Left cardiac atrium (tissue), 4 donors: ENCODE results near the gene FRAS1. TPM values are rescaled to one million over a fixed set of nuclear protein-coding genes. Genes with fewer than 3 reads are reported as not detected.
"Not testable (repeated sequence)": the region's sequence is repeated elsewhere in the genome, so short reads cannot be mapped to it uniquely, and the experiment has no call there.

Experiments
- ATAC-seq, 2 donors: fragments of 200-7000 bp; cut with Tn5 transposase; one replicate each; pipeline ENCODE4 v1.9.1; 2020; ENCODE audit warnings: mild to moderate bottlenecking in 2 of 2, moderate library complexity in 2 of 2
- DNase-seq: peaks from one replicate; pipeline ENCODE4 v3.0.0-alpha.2; 2020
- intact Hi-C, 2 donors: fragments of 100-400 bp; cut with DNase I; formaldehyde crosslinking; loops; one replicate each; pipeline versions ENCODE4 v1.14.1 to v1.15.1; 2022 to 2023
- total RNA-seq, 2 donors: library from RNA; stranded (reverse); fragmentation: NEBNext Ultra II Directional; extraction: Animal tissue kit (Norgen Biotek cat#: 25700); gene quantifications; one replicate each; pipeline ENCODE4 v1.2.1, GENCODE V29; 2021
- donor health status: DM: no; HTN: yes; CAD: no.
- donor health status: DM: no; HTN: yes; CAD: no; lungs with severe emphysema.
- donor health status: DM: yes; HTN: yes; CAD: no.
- donor health status: Dilated cardiomyopathy.

FRAS1 gene
- total RNA-seq, 2 donors from 2014 or later, result 5.0 to 5.2 TPM

DNA sequence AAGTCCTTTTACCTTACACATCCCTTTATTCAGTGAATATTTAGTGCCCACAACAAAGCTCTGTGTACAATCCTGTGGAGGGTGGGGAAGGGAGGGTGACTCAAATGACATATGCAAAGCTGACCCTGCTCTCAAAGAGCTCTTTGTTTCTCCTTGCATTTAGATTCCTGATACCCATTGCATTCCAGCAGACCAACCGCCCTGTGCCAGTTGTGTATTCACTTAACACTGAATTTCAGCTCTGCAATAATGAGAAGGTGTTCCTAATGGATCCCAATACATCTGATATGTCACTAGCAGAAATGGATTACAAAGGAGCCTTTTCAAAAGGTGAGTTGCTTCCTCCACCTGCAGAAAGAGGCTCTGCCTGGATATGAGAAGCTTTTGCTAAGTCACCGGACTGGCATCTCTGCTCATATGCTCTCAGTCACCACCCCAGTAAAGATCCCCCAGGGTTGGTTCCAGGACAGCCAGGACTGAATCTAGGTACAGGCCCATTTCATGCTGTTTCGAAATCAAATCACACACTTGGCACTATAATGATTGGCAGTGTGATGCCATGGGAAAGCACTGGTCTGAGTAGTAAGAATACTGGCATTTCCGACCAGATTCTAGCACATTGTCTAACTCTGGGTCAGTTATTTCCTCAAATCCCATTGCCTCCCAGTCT is 477.3 kb downstream of the FRAS1 start:
- DNase-seq (no peak), ATAC-seq (no peak)
- intact Hi-C loops, result no loop called here

DNA sequence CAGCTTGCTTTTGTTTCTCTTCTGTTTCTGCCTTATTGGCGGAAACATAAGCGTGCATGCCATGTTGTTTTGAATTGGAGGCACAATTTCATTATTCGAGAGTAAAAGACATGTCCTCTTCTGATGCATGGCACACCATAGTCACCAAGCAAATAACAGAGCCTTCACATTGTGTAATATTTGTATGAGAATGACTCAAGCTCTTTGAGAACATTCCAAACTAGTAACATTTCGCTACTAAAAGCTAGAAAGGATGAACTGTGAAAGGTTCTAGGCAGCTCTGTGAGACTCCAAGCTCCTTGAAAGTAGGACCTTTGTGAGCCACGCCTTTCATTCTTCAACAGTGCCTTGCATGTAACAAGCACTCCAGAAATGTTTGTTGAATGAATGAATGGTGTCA is 485.2 kb downstream of the FRAS1 start:
- DNase-seq (no peak), ATAC-seq (peak in 1 of 2 donors; percentile 31)
- intact Hi-C loops, result no loop called here

GRCh38 chr4:78543424-78544125 is 486.5 kb downstream of the FRAS1 start:
- ATAC-seq, result no peak

DNA sequence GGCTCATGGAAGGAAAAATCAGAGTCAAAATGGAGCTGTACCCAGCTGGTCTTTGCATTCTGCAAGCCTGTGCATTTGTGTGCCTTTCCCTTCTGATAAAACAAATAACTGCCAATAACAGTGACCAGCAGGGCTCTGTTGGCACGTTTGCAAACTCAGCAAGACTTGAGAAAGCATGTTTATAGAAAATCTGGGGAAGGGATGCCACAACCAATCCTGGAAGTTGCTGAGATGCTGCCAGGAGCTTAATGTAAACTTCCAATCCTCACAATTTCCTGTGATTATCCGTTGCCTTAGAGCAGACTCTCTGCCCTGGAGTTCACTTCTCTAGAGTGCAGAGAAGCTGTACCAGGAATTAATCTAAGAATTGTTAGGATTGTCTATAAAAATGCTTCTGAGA is 487.6 kb downstream of the FRAS1 start:
- intact Hi-C loops, result no loop called here
- ATAC-seq (no peak), DNase-seq (no peak)

More at GRCh38 chr4:78543424-78544125, 486.5 kb downstream of the FRAS1 start:
- DNase-seq, result no peak
- intact Hi-C loops, result no loop called here

- ATAC-seq (peak; percentile 53 to 69), DNase-seq (peak; percentile 29)
- intact Hi-C loops, result no loop called here
Observed at GRCh38 chr4:78545275-78546246, 488.4 kb downstream of the FRAS1 start.

- ATAC-seq, intact Hi-C loops, DNase-seq: not testable (repeated sequence)
Observed at GRCh38 chr4:78547899-78548298, 490.8 kb downstream of the FRAS1 start.

- ATAC-seq, DNase-seq, intact Hi-C loops: not testable (repeated sequence)
Observed at GRCh38 chr4:78548889-78549288, 491.8 kb downstream of the FRAS1 start.

- intact Hi-C loops, result no loop called here
- DNase-seq (peak; percentile 57), ATAC-seq (peak; percentile 73 to 90)
Observed at GRCh38 chr4:78551420-78552351, 494.6 kb downstream of the FRAS1 start, which contains the start of gene ANXA3. TSS of gene ANXA3 (plus strand) at chr4:78551770. CDS start at chr4:78554474, 2,704 bp downstream.

- intact Hi-C loops, result no loop called here
- DNase-seq, result no peak
- ATAC-seq, result peak in 1 of 2 donors; percentile 17
Observed at GRCh38 chr4:78552389-78553042, 495.4 kb downstream of the FRAS1 start.

DNA sequence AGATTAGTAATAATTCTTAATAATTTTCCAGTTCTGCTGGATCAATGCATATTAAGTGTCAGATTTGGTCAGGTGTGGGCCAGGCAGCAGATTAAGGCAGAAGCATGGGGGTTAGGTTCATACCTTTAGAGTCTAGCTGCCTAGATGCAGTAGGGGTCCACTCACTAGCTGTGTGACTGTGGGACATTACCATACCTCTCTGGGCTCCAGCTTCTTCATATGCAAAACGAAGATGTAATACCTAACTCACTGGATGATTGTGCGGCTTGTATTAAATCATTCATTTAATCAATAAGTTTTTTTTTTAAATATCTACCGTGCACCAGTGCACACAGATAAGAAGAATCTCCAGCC is 495.9 kb downstream of the FRAS1 start:
- ATAC-seq (no peak), DNase-seq (no peak)
- intact Hi-C loops, result no loop called here

GRCh38 chr4:78553529-78554060 is 496.5 kb downstream of the FRAS1 start:
- intact Hi-C loops, result no loop called here
- ATAC-seq (no peak), DNase-seq (no peak)

DNA sequence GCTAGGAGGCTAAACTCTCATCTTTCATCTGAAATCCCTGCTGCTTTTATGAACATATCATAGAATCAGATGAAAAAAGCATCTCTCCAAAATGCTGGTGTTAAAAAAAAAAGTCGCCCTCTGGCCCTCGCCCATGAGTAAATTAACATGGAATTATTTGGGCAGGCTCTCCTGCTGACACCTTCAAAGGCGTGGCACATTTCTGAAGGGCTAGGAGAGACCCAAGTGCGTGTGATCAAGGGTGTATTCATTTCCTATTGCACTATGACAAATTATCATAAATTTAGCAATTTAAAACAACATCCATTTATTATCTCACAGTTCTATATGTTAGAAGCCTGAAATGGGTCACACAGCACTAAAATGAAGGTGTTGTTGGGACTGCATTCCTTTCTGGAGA is 499.5 kb downstream of the FRAS1 start:
- DNase-seq (no peak), ATAC-seq (no peak)
- intact Hi-C loops, result no loop called here

DNA sequence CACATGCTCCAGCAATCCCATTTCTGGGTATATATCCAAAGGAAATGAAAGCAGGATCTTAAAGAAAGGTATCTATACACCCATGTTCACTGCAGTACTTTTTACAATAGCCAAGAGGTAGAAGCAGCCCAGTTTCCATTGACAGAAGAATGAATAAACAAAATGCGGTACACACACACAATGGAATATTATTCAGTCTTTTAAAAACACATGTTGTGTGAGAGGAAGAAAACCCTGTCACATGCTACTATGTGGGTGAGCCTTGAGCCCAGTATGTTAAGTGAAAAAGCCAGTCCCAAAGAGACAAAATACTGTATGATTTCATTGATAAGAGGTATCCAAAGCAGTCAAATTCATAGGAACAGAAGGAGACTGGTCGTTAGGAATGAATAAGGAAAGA is 500.7 kb downstream of the FRAS1 start:
- intact Hi-C loops, result no loop called here

GRCh38 chr4:78558410-78558809 is 501.3 kb downstream of the FRAS1 start:
- DNase-seq, result no peak
- intact Hi-C loops, result no loop called here
- no peak for ATAC-seq

More for the DNA sequence above, 500.7 kb downstream of the FRAS1 start:
- ATAC-seq (no peak), DNase-seq (no peak)

DNA sequence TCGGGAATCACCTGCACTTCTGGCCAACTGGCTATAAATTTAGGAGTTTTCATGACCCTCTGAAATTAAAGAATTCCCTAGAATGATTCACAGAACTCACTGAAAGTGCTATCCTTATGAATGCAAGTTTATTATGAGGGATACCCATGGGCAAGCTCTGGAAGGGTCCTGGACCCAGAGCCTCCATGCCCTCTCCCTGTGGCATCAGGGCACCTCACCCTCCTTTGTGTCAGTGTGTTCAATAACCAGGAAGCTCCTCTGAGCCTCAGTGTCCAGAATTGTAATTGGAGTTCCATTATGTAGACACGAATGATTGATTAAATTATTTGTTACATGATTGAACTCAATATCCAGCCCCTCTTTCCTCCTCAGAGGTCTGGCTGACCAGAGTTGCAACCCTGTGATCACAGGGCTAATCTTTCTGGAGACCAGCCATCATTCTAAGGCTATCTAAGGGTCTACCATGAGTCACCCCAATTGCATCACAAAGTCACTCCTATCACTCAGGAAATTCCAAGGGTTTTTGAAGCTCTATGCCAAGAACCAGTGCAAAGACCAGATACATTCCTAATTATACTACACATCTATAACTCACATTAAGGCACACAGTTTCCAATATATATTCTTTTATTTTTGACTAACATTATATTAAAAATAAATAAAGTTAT is 503.3 kb downstream of the FRAS1 start:
- intact Hi-C loops, result no loop called here
- DNase-seq (no peak), ATAC-seq (peak; percentile 70 to 87)

GRCh38 chr4:78561677-78562076 is 504.6 kb downstream of the FRAS1 start:
- ATAC-seq (no peak), DNase-seq (no peak)
- intact Hi-C loops, result no loop called here

DNA sequence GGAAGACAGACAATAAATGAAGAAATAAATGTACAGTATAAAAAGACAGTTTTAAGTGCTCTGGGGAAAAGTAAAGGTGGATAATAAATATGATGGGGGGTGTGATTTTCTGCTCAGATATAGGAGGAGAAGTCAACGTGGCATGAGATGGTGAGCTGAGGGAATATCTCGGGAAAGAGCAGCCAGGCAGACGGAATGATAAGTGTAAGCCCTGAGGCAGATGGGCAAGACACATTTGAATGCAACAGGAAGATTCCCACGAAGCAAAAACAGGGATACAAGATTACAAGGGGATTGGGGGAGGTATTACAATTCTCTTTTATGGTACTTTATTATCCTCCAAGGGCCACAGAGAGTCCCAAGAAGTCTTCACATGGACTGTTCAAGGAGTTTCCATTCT is 505.6 kb downstream of the FRAS1 start:
- ATAC-seq, result no peak
- DNase-seq, result no peak
- intact Hi-C loops, result no loop called here
